NB4 (cell line): ENCODE data around the gene SAP30L.

ENCODE experiments used
- DNase-seq: peaks from one replicate; pipeline ENCODE4 v3.0.0; 2010; ENCODE audit warnings: low read depth
- H3K4me3 ChIP-seq: one replicate; pipeline ENCODE4 v1.5.1; 2011; ENCODE audit warnings: mild to moderate bottlenecking, low read depth, low read length, moderate library complexity
- MAX ChIP-seq: IDR thresholded peaks from 2 replicates; pipeline ENCODE4 v1.6.1; 2011; ENCODE audit warnings: low read depth, low read length
- MYC ChIP-seq: IDR thresholded peaks from 2 replicates; pipeline ENCODE4 v1.6.1; 2011; ENCODE audit warnings: low read depth, low read length
- POLR2A ChIP-seq: IDR thresholded peaks from 2 replicates; pipeline ENCODE4 v1.6.1; 2011; ENCODE audit warnings: mild to moderate bottlenecking; ENCODE audit not compliant: insufficient read length; ENCODE audit errors: extremely low read depth
- TF ChIP-seq, protein P1 (sequence below): IDR thresholded peaks from one replicate; pipeline ENCODE4 v1.5.1; 2012; ENCODE audit warnings: low read depth, low read length

SAP30L gene

DNA sequence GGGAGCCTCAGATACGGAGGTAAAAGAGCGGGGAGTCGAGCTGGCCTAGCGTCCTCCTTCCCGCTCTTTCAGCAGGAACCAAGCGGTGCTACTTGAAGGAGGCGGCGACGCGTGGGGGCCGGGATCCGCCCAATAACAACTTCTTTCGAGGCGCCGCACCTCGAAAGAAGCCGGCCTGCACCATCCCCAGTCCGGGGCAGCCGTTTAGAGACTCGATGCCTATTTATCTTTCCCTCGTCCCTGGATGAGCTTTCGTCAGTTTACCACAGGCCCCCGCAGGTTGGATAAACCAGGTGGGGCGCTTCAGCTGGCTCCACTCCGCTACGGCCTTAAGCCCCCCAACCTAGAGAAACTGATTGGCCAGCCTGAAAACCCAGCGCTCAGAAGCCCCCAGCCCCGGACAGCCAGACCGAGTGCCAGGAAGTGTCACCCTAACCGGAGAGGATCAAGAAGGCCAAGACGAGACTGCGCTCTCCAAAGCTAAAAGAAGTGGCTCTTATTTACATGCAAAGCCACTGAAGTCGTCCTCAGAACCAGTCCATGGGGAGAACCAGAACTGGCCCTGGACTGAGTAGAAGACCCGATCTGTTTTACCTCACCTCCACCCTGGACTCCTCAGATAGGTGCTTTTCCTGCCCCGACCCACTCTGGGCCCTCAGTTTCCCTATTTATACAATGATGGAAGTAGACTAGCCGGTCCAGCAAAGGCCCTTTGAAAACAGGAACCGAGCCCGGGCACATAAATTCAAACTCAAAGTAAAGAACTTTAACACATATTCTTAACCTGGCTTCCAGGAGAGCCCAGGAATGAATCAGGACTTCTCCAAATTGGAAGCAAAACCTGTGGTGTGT lies 30.8 kb downstream of the SAP30L start:
- no peak for DNase-seq
- TF ChIP-seq, protein P1, sequence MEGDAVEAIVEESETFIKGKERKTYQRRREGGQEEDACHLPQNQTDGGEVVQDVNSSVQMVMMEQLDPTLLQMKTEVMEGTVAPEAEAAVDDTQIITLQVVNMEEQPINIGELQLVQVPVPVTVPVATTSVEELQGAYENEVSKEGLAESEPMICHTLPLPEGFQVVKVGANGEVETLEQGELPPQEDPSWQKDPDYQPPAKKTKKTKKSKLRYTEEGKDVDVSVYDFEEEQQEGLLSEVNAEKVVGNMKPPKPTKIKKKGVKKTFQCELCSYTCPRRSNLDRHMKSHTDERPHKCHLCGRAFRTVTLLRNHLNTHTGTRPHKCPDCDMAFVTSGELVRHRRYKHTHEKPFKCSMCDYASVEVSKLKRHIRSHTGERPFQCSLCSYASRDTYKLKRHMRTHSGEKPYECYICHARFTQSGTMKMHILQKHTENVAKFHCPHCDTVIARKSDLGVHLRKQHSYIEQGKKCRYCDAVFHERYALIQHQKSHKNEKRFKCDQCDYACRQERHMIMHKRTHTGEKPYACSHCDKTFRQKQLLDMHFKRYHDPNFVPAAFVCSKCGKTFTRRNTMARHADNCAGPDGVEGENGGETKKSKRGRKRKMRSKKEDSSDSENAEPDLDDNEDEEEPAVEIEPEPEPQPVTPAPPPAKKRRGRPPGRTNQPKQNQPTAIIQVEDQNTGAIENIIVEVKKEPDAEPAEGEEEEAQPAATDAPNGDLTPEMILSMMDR = no peak
- no peak for TF ChIP-seq MYC
- TF ChIP-seq POLR2A = no peak
- TF ChIP-seq MAX = no peak
- no peak overlapping the region for H3K4me3 ChIP-seq

- DNase-seq = no peak
- no peak overlapping the region for H3K4me3 ChIP-seq
- no peak for TF ChIP-seq MAX
- no peak for TF ChIP-seq MYC
Observed at GRCh38 chr5:154477382-154478223, 31.8 kb downstream of the SAP30L start.

DNA sequence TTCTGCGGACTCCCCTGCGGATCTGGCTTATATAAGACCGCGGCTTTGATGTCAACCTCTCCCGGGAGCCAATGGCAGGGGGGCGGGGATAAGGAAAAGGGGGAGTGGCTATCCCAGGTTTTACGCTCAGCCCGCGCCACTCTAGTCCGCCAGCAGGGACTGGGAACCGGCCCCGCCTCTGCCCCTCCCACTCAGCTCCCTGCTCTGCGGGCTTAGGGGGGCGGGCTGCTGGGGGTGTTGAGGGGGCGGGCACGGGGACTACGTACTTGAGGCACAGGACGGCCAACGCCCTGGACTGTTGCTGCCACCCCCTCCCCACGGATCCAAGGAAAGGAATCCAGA lies 32.4 kb downstream of the SAP30L start, which contains the start of gene HAND1:
Gene HAND1, minus strand, starts transcription at position 4 of the 342 bp plus-strand sequence. CDS start 219 bp downstream, outside the sequence.
- H3K4me3 ChIP-seq = no peak within 1 kb of the TSS
- TF ChIP-seq MAX (no peak), POLR2A (no peak), MYC (no peak)
- TF ChIP-seq, protein P1 = no peak
- no peak for DNase-seq

DNA sequence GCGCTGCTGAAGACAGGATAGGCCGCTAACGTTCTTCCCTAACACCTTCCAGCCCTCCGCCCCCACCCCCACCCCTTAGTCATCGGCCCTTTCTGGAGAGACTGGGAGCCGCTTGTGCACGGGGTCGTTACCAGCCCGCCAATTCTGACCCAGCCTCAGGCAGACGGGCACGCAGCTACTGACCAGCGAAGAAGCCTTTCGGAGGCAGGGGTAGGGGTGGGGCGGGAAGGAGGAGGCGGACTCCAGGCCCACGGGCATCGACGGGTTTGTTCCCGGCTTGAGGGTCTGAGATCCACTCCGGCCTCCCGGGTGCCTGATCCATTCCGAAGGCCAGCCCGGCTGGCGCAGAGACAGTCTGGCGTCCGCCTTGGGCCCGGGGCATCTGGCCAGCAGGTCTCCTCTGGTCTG lies 33.0 kb downstream of the SAP30L start:
- H3K4me3 ChIP-seq = no peak overlapping the region
- no peak for DNase-seq
- TF ChIP-seq MAX (no peak), POLR2A (no peak), MYC (no peak)
- TF ChIP-seq, protein P1 = no peak

DNA sequence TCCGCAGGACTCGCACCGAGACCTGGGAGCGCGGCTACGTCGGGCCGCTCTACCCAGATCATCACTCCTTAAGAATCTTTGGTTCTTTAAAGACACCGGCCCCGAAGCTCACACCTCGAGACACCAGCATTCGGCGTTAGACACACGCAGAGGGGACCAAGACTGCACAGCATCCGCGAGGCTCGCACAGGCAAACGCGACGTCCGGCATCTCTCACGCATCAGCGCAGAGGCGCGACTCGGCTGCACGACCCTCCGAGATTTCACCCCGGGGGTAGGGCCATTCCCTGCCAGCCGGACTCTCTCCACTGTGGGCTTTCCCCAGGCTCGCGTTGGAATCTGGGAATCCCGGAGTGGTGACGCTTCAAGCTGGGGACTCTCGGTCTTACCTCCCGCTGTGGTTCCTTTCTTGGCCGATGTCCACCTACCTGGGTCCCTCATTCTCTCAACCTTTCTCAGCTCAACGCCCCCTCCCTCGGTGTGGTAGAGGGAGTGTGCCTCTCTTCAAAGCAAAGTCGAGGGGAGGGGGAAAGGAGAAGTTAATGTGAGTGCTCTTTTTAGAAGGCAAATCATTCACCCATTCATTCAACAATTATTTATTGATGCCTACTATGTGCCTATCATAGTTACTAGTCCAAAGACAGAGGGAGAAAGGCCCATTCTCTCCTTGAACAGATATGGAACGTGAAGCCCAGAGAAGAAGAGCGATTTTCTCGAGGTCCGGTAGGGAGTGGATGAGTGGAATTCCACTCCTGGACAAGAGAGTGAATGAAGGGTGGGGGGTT lies 33.6 kb downstream of the SAP30L start:
- no peak for TF ChIP-seq MAX
- TF ChIP-seq POLR2A = no peak
- DNase-seq = no peak
- no peak overlapping the region for H3K4me3 ChIP-seq

GRCh38 chr5:154479944-154480750 lies 34.4 kb downstream of the SAP30L start:
- DNase-seq = no peak
- no peak for TF ChIP-seq POLR2A
- TF ChIP-seq MYC = no peak
- TF ChIP-seq MAX = no peak
- TF ChIP-seq, protein P1 = no peak
- H3K4me3 ChIP-seq = no peak overlapping the region
